Skin epidermis (tissue), 12 donors: Measurements from ENCODE around the gene TPRN.
A peak's percentile ranks its signal among the peaks of the same experiment; 100 is the strongest.

Source experiments
- H3K27ac ChIP-seq, 21 experiments: fragments of 200-600 bp; sonication (generic) in 11 of 21; one replicate each; pipeline ENCODE4 v1.5.0; 2020; ENCODE audit warnings: mild to moderate bottlenecking in 3 of 21, inconsistent platforms in 2 of 21, moderate library complexity in 2 of 21
- H3K4me3 ChIP-seq, 7 experiments: fragments of 200-600 bp; sonication (generic) in 2 of 7; one replicate each; pipeline ENCODE4 v1.5.0; 2020; ENCODE audit warnings: inconsistent platforms in 2 of 7, mild to moderate bottlenecking in 2 of 7, moderate library complexity in 1 of 7

TPRN gene

GRCh38 chr9:137167747-137168572, 32.6 kb downstream of the TPRN start:
- Histone ChIP-seq H3K4me3 (peak overlapping the region in 4 of 7 experiments; percentile 9 to 34 (median 26)), H3K27ac (peak overlapping the region in 1 of 21 experiments; percentile 39)

- no peak overlapping the region for H3K4me3 ChIP-seq
- no peak overlapping the region for H3K27ac ChIP-seq
Observed at GRCh38 chr9:137167277-137167746, 33.2 kb downstream of the TPRN start.

GRCh38 chr9:137166380-137167229, 33.9 kb downstream of the TPRN start:
- Histone ChIP-seq H3K27ac (no peak overlapping the region), H3K4me3 (no peak overlapping the region)

- H3K27ac ChIP-seq = no peak overlapping the region
- no peak overlapping the region for H3K4me3 ChIP-seq
Observed at GRCh38 chr9:137165250-137165836, 35.2 kb downstream of the TPRN start.

- no peak overlapping the region for H3K27ac ChIP-seq
- H3K4me3 ChIP-seq = no peak overlapping the region
Observed at GRCh38 chr9:137164370-137165249, 35.9 kb downstream of the TPRN start.

- Histone ChIP-seq H3K27ac (no peak overlapping the region), H3K4me3 (no peak overlapping the region)
Observed at GRCh38 chr9:137163805-137164204, 36.7 kb downstream of the TPRN start.

- Histone ChIP-seq H3K27ac (peak overlapping the region in 1 of 21 experiments; percentile 26), H3K4me3 (peak overlapping the region in 4 of 7 experiments; percentile 4 to 14 (median 7))
Observed at GRCh38 chr9:137163365-137163715, 37.2 kb downstream of the TPRN start.

- H3K4me3 ChIP-seq = peak overlapping the region in 5 of 7 experiments; percentile 4 to 21 (median 9)
- peak overlapping the region in 1 of 21 experiments; percentile 26 for H3K27ac ChIP-seq
Observed at GRCh38 chr9:137162505-137163364, 37.8 kb downstream of the TPRN start.

- Histone ChIP-seq H3K4me3 (peak overlapping the region in 1 of 7 experiments; percentile 9), H3K27ac (peak overlapping the region in 1 of 21 experiments; percentile 26)
Observed at GRCh38 chr9:137161558-137162486, 38.7 kb downstream of the TPRN start.

GRCh38 chr9:137160716-137161557, 39.6 kb downstream of the TPRN start:
- no peak overlapping the region for H3K4me3 ChIP-seq

GRCh38 chr9:137160054-137160425, 40.5 kb downstream of the TPRN start:
- Histone ChIP-seq H3K27ac (no peak overlapping the region), H3K4me3 (no peak overlapping the region)

More at GRCh38 chr9:137160716-137161557, 39.6 kb downstream of the TPRN start:
- H3K27ac ChIP-seq = no peak overlapping the region

- Histone ChIP-seq H3K4me3 (no peak overlapping the region), H3K27ac (no peak overlapping the region)
Observed at GRCh38 chr9:137159105-137160053, 41.2 kb downstream of the TPRN start.

- no peak overlapping the region for H3K4me3 ChIP-seq
- H3K27ac ChIP-seq = no peak overlapping the region
Observed at GRCh38 chr9:137158625-137159024, 41.9 kb downstream of the TPRN start.

GRCh38 chr9:137157618-137158415, 42.7 kb downstream of the TPRN start:
- Histone ChIP-seq H3K27ac (no peak overlapping the region), H3K4me3 (no peak overlapping the region)
